ENCODE data around the gene KIF22.
"Not testable (repeated sequence)": the region's sequence is repeated elsewhere in the genome, so short reads cannot be mapped to it uniquely, and the experiment has no call there.

Gene KIF22
- 91.8 to 168 (median 130) reads per million in 4 experiments for total RNA-seq

GRCh38 chr16:29790183-29790948 lies at the start of gene KIF22:
Gene KIF22, plus strand, starts transcription at chr16:29790751. Its CDS starts 9 bp downstream, at chr16:29790760.
- peak; percentile 100 for DNase-seq

DNA sequence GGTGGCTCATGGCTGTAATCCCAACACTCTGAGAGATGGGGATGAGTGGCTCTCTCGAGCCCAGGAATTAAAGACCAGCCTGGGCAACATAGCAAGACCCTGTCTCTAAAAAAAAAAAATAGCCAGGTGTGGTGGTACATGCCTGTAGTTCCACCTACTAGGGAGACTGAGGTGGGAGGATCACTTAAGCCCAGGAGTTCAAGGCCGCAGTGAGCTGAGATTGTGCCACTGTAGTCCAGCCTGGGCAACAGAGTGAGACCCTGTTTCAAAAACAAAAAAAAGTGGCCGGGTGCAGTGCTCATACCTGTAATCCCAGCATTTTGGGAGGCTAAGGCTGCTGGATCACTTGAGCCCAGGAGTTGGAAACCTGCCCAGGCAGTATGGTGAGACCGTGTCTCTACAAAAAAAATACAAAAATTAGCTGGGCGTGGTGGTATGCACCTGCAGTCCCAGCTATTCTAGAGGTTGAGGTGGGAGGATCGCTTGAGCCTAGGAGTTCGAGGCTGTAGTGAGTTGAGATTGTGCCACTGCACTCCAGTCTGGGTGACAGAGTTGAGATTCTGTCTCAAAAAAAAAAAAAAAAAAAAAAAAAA lies 47.8 kb upstream of the KIF22 start:
- DNase-seq = no peak

GRCh38 chr16:29743475-29743826 lies 47.1 kb upstream of the KIF22 start:
- DNase-seq = no peak

DNA sequence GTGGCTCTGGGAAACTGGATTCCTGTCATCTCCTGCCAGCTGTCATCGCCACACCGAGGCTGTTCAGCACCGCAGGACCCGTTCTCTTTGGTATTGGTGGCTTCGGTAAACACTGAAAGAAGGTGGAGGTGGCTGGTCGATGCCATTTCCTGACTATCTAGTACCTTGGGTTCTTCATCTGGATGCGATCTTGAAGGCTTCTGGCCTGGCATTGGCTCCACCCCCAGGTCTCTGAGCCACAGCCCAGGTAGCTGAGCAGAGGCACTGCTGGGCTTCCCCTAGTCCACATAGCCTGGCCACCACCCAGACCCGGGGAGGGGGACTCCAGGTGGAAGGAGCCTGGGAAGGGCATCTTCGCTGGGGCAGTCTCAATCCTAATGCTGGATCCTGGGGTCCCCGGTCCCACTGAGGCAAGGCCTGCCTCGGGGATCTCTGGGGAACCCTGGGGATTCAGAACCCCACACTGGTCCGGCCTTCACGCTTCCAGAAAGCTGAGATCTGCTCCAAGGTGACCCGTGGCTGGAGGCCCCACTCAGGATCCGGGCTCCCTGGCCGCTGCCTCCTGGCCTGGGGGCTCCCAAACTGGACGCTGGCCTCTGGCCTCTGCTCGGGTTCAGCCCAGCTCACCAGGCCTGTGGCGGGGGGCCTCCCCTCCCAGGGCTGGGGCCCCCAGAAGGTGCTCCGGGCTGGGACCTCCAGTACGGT lies 46.6 kb upstream of the KIF22 start:
- peak; percentile 21 for DNase-seq

- DNase-seq = no peak
Observed at GRCh38 chr16:29744541-29745101, 45.9 kb upstream of the KIF22 start.

GRCh38 chr16:29745121-29745852 lies 45.3 kb upstream of the KIF22 start:
- peak; percentile 22 for DNase-seq

DNA sequence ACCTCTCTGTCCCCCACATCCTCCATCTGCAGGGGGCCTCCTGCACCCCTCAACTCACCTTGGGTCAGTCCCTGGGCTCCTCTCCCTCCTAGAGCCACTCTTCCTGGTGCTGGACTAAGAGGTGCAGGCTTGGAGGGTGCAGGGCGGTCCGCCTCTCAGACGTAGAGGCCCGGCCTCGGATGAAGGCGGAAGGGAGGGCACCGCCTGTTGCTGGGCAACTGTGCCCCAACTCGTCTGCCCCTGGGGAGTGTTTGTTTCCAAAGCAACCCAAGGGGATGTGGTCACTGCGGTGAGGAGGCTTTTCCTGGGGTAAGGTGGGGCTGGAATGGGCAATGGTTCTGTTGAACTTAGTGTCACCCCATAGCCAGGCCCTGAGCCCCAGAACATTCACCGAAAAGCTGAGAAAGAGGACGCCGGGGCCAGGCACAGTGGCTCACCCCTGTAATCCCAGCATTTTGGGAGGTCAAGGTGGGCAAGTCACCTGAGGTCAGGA lies 44.7 kb upstream of the KIF22 start, which contains the start of gene C16orf54:
C16orf54 (minus strand) TSS at position 138 of the 493 bp plus-strand sequence. CDS start 1,039 bp downstream, outside the sequence.
- DNase-seq = peak; percentile 85

DNA sequence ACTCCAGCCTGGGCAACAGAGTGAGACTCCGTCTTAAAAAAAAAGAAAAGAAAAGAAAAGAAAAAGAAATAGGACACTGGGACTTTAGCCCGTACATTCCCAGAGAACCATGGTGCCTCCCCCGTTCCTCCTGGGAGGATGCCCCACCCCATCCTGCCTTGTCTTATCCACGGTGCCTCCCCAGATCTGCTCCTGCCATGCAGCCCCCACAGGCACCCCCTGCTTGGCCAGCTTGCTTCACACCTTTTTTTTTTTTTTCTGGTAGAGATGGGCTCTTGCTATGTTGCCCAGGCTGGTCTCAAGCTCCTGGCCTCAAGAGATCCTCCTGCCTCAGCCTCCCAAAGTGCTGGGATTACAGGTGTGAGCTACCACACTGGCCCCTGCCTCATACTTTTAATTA lies 44.0 kb upstream of the KIF22 start:
- not testable (repeated sequence) for DNase-seq

GRCh38 chr16:29747947-29748759 lies 42.4 kb upstream of the KIF22 start:
- no peak for DNase-seq

DNA sequence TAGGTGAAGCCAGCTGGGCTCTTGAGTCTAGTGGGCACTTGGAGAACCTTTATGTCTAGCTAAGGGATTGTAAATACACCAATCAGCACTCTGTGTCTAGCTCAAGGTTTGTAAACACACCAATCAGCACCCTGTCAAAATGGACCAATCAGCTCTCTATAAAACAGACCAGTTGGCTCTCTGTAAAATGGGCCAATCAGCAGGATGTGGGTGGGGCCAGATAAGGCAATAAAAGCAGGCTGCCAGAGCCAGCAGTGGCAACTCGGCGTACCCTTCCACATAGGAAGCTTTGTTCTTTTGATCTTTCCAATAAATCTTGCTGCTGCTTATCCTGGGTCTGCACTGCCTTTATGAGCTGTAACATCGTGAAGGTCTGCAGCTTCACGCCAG lies 41.8 kb upstream of the KIF22 start:
- not testable (repeated sequence) for DNase-seq

DNA sequence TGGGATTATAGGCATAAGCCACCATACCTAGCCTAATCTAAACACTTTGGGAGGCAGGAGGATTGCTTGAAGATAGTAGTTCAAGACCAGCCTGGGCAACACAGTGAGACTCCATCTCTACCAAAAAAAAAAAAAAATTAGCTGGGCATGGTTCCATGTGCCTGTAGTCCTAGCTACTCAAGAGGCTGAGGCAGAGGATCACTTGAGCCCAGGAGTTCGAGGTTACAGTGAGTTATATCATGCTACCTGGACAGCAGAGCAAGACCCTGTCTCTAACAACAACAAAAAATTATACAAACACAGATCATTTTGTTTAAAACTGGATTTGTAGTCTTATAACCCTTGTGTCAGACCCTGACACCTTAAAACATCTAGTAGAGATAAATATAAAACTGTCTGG lies 37.0 kb upstream of the KIF22 start:
- DNase-seq = no peak

GRCh38 chr16:29756654-29757053 lies 33.9 kb upstream of the KIF22 start:
- no peak for DNase-seq

DNA sequence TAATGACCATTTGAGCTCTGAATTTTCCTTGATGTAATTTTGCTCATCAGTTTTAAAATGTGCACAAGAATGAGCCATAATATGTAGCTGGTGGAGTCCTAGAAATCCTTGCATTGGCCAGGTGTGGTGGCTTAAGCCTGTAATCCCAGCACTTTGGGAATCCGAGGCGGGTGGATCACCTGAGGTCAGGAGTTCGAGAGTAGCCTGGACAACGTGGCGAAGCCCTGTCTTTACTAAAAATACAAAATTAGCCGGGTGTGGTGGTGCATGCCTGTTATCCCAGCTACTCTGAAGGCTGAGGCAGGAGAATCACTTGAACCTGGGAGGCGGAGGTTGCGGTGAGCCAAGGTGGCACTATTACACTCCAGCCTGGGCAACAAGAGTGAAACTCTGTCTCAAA lies 33.5 kb upstream of the KIF22 start:
- not testable (repeated sequence) for DNase-seq

- DNase-seq = no peak
Observed at GRCh38 chr16:29757950-29758466, 32.5 kb upstream of the KIF22 start.

GRCh38 chr16:29760567-29761279 lies 29.8 kb upstream of the KIF22 start:
- no peak for DNase-seq

DNA sequence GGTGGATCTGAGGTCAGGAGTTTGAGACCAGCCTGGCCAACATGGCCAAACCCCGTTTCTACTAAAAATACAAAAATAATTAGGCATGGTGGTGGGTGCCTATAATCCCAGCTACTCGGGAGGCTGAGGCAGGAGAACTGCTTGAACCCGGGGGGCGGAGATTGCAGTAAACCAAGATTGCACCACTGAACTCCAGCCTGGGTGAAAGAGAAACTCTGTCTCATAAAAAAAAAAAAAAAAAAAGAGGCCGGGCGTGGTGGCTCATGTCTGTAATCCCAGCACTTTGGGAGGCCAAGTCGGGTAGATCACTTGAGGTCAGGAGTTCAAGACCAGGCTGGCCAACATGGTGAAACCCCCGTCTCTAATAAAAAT lies 29.3 kb upstream of the KIF22 start:
- not testable (repeated sequence) for DNase-seq

DNA sequence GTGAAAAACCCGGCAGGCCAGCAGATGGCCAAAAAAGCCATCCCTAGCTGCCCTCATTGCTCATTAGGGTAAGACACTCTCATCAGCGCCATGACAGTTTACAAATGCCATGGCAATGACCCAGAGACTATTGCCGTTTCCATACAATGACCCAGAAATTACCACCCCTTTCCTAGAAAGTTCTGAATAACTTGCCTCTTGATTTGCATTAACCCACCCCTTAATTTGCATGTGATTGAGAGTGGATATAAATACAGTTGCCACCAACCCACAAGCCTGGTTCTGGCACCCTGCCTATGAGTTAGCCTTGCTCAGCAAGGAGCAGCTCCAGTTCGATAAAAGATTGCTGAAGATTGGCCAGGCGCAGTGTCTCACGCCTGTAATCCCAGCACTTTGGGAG lies 28.7 kb upstream of the KIF22 start:
- no peak for DNase-seq

DNA sequence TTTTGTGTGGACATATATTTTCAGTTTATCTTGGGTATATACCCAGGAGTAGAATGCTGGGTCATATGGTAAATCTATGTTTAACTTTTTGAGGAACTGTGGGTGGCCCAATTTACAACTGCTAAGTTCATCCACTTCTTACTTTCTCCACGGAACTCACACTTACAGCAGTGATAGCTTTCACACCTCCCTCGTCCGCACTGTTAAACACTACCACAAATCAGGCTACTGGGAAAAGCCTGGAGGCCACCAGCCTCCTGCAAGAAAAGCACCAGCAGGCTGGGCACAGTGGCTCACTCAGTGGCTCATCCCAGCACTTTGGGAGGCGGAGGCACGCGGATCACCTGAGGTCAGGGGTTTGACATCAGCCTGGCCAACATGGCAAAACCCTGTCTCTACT lies 27.2 kb upstream of the KIF22 start:
- DNase-seq = no peak

GRCh38 chr16:29765167-29766032 lies 25.2 kb upstream of the KIF22 start:
- DNase-seq = no peak

DNA sequence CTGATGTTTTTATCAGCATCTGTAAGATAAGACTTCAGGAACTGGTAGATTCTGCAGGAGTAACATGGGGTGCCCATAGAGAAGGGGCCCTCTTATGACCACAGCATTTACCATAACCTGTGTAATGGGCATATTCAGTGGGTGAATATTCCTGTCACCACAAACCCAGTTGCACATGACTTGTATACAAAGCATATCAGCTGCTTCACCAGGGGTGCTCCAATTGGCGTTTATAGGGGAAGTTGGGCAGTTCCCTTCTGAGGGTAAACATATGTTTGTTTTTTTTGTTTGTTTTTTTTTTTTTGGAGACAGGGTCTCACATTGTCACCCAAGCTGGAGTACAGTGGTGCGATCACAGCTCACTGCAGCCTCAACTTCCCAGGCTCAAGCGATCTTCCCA lies 24.0 kb upstream of the KIF22 start:
- DNase-seq = no peak
